ENCODE data around the gene EPB41L2.
"Not testable (repeated sequence)": the region's sequence is repeated elsewhere in the genome, so short reads cannot be mapped to it uniquely, and the experiment has no call there.

The EPB41L2 gene

GRCh38 chr6:130955755-130956154 lies 107.3 kb downstream of the EPB41L2 start:
- DNase-seq (ENCODE audit: low spot score), result no peak
- no peak for TF ChIP-seq CTCF (IDR thresholded peaks at IDR 0.05; ENCODE audit: extremely low read depth, missing control alignments)

DNA sequence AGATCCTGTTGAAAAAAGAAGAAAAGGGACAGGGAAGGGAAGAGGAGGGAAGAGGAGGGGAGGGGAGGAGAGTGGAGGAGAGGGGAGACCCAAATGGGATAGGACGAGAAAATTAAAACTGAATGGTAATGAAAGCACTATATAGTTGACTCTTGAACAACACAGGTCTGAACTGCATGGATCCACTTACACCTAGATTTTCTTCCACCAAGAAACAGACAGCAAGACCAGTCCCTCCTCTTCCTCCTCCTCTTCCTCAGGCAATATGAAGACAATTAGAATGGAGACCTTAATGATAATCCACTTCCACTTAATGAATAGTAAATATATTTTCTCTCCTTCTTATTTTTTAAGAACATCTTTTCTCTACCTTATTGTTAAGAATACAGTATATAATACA lies 113.5 kb downstream of the EPB41L2 start:
- TF ChIP-seq CTCF (IDR thresholded peaks at IDR 0.05; ENCODE audit: extremely low read depth, missing control alignments), result no peak
- DNase-seq (ENCODE audit: low spot score), result no peak

DNA sequence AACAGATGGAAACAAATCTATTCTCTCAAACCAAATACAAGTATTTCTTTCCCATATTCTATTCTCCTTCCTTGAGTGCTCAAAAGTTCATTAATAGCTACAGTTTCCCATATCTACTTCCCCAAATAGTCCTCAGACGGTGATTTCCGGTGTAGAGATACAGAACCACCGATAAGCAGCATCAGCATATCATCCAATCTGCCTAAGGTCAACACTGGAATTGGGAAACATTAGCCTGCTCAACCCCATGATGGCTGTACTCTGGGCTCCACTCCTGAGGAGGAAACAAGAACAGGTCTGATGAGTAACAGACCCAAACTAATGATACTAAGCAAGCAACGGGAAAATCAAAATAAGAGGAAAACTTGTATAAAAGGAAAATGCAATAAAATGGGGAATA lies 115.6 kb downstream of the EPB41L2 start:
- no peak for TF ChIP-seq CTCF (IDR thresholded peaks at IDR 0.05; ENCODE audit: extremely low read depth, missing control alignments)
- no peak for DNase-seq (ENCODE audit: low spot score)

- no peak for DNase-seq (ENCODE audit: low spot score)
- TF ChIP-seq CTCF (IDR thresholded peaks at IDR 0.05; ENCODE audit: extremely low read depth, missing control alignments), result no peak
Observed at GRCh38 chr6:130946076-130946475, 117.0 kb downstream of the EPB41L2 start.

DNA sequence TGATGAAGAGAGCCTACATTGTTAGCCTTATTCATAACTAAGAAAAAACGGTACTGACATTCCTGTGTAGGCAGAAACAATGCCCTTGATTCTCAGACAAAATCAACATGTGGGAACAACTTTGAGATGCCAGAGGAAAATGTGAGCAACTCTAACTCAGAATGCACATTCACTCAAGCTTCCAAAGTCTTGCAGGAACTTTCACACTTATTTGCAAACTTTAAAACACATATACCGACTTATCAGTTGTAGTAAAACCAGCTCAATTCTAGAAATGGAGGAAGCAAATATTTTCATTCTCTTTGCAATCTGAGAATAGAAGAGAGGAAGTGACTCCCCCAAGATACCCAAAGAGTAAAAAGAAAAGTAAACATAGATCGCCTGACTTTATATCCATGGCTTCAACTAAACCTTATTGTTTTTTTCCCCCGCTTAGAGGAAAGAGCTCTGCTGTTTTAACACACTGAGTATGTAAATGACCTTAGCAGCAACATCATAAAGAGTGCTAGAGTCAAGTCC lies 117.6 kb downstream of the EPB41L2 start:
- no peak for TF ChIP-seq CTCF (IDR thresholded peaks at IDR 0.05; ENCODE audit: extremely low read depth, missing control alignments)
- no peak for DNase-seq (ENCODE audit: low spot score)

GRCh38 chr6:130944486-130944885 lies 118.6 kb downstream of the EPB41L2 start:
- TF ChIP-seq CTCF (IDR thresholded peaks at IDR 0.05; ENCODE audit: extremely low read depth, missing control alignments), result no peak
- DNase-seq (ENCODE audit: low spot score), result no peak

GRCh38 chr6:130943738-130944137 lies 119.3 kb downstream of the EPB41L2 start:
- DNase-seq (ENCODE audit: low spot score), result no peak
- TF ChIP-seq CTCF (IDR thresholded peaks at IDR 0.05; ENCODE audit: extremely low read depth, missing control alignments), result no peak

- not testable (repeated sequence) for DNase-seq (ENCODE audit: low spot score)
Observed at GRCh38 chr6:130942752-130943151, 120.3 kb downstream of the EPB41L2 start.

All from GM20000 (cell line).